Gastrocnemius medialis (tissue), 4 donors: ENCODE measurements around the gene ARHGAP15. TPM values are rescaled to one million over a fixed set of nuclear protein-coding genes. Genes with fewer than 3 reads are reported as not detected.

ENCODE experiments used
- ATAC-seq, 2 donors: fragments of 150-250 bp; one replicate each; pipeline ENCODE4 v1.9.1; 2016
- DNase-seq, 2 donors: peaks; one replicate each; pipeline ENCODE4 v3.0.0-alpha.2; 2019
- H3K27ac ChIP-seq, 4 donors: fragments of 200-600 bp; sonication (generic); 1 replicate in 1 of 4; 2 replicates in 3 of 4; pipeline ENCODE4 v1.5.1; 2016 to 2018; ENCODE audit warnings: mild to moderate bottlenecking in 2 of 4, moderate library complexity in 1 of 4
- H3K27me3 ChIP-seq, 3 donors: fragments of 200-600 bp; sonication (generic) in 2 of 3; 1 replicate in 1 of 3; 2 replicates in 2 of 3; pipeline versions ENCODE4 v1.5.1 to v1.6.0; 2016 to 2019; ENCODE audit warnings: mild to moderate bottlenecking in 1 of 3, moderate library complexity in 1 of 3
- H3K36me3 ChIP-seq, 2 donors: fragments of 200-600 bp; sonication (generic) in 1 of 2; one replicate each; pipeline ENCODE4 v1.5.1; 2017 to 2018
- H3K4me1 ChIP-seq, 2 donors: fragments of 200-600 bp; sonication (generic) in 1 of 2; one replicate each; pipeline ENCODE4 v1.5.1; 2016 to 2017; ENCODE audit warnings: mild to moderate bottlenecking in 2 of 2
- H3K4me3 ChIP-seq, 4 donors: fragments of 200-600 bp; sonication (generic) in 3 of 4; 1 replicate in 1 of 4; 2 replicates in 3 of 4; pipeline ENCODE4 v1.5.1; 2016 to 2019; ENCODE audit warnings: mild to moderate bottlenecking in 2 of 4
- H3K9me3 ChIP-seq, 3 donors: fragments of 200-600 bp; sonication (generic) in 2 of 3; 1 replicate in 1 of 3; 2 replicates in 2 of 3; pipeline ENCODE4 v1.5.1; 2016 to 2019
- CTCF ChIP-seq, 5 experiments: fragments of 450-650 bp in 3 of 5; fragments of 200-600 bp in 2 of 5; sonication (generic) in 2 of 5; IDR thresholded peaks in 4 of 5; conservative IDR thresholded peaks in 1 of 5; 1 replicate in 4 of 5; 2 replicates in 1 of 5; pipeline ENCODE4 v1.5.1; 2016 to 2019; ENCODE audit warnings: antibody characterized with exemption in 5 of 5, mild to moderate bottlenecking in 3 of 5, moderate library complexity in 3 of 5
- POLR2A ChIP-seq, 2 donors: fragments of 450-650 bp; IDR thresholded peaks; one replicate each; pipeline ENCODE4 v1.6.1; 2017; ENCODE audit warnings: antibody characterized with exemption in 2 of 2, mild to moderate bottlenecking in 2 of 2, moderate library complexity in 2 of 2
- in situ Hi-C, 4 donors: fragments of 200-750 bp; cut with MboI; loops; one replicate each; pipeline versions ENCODE4 v1.15.0 to v1.8.0; 2017; ENCODE audit warnings: low sequenced_read_pairs in 4 of 4
- intact Hi-C: fragments of 100-400 bp; cut with DNase I; formaldehyde crosslinking; loops from one replicate; pipeline ENCODE4 v1.15.1; 2023; ENCODE audit warnings: low total_unique reads
- total RNA-seq, 4 donors: library from RNA; depleted of rRNA; stranded (reverse); fragments of >200 nt; gene quantifications; one replicate each; pipeline versions ENCODE4 v1.1.0 to v1.2.3, GENCODE V29; 2016

The ARHGAP15 gene
- total RNA-seq, 4 donors from 2014 or later = 1.2 to 3.2 (median 1.3) TPM; not detected in 1

DNA sequence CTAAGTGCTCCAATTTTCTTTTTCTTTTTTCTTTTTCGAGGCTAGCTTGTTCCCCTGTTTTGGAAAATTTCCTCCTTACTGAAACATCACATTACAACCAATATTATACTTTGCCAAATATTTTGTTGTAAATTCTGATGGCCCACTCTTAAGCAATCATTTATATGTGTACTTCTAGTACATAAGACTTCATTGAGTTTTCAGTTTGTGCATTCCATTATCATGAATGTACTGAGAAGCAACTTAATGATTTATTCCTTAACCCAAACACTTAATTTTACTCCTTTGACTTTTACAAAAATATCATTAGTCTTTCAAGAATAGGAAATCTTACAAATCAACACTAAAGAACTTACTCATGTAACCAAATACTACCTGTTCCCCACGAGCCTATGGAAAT, 242.4 kb downstream of the ARHGAP15 start:
- in situ Hi-C loops (no loop called here), intact Hi-C loops (no loop called here)
- DNase-seq (no peak), ATAC-seq (no peak)
- Histone ChIP-seq H3K36me3 (no peaks in the 10 kb centered on the region), H3K4me1 (no peaks in the 10 kb centered on the region), H3K27ac (no peak overlapping the region), H3K4me3 (no peak overlapping the region), H3K27me3 (no peaks in the 10 kb centered on the region), H3K9me3 (no peaks in the 10 kb centered on the region)
- TF ChIP-seq CTCF (IDR thresholded peaks at IDR 0.05 in 4 of 5, conservative IDR thresholded peaks at IDR 0.05 in 1 of 5) (no peak), POLR2A (IDR thresholded peaks at IDR 0.05) (no peak)

GRCh38 chr2:143375384-143375880, 246.2 kb downstream of the ARHGAP15 start:
- in situ Hi-C loops = no loop called here
- TF ChIP-seq CTCF (IDR thresholded peaks at IDR 0.05 in 4 of 5, conservative IDR thresholded peaks at IDR 0.05 in 1 of 5) (no peak), POLR2A (IDR thresholded peaks at IDR 0.05) (no peak)
- ATAC-seq (no peak), DNase-seq (no peak)
- Histone ChIP-seq H3K36me3 (no peaks in the 10 kb centered on the region), H3K4me3 (no peak overlapping the region), H3K27me3 (no peaks in the 10 kb centered on the region), H3K4me1 (no peaks in the 10 kb centered on the region), H3K9me3 (no peaks in the 10 kb centered on the region), H3K27ac (no peak overlapping the region)
- intact Hi-C loops = no loop called here

DNA sequence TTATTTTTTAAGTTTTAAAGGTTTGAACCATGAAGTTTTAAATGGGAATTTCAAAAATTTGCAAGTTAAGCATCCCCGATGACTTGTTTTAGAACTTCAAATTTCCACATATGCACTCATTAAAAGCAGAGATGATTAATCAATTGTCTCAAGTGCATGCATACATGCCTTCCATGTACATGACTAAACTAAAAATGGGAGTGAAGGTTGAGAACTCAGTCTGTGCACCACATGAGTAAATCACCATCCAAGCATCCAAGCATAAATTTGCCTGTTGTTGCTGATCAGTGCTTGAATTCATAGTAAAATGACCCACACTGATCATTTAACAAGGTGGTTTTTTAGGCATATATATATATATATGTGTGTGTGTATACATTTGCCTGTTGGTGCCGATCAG, 249.8 kb downstream of the ARHGAP15 start:
- TF ChIP-seq POLR2A (IDR thresholded peaks at IDR 0.05) (no peak), CTCF (IDR thresholded peaks at IDR 0.05 in 4 of 5, conservative IDR thresholded peaks at IDR 0.05 in 1 of 5) (no peak)
- ATAC-seq (no peak), DNase-seq (no peak)
- Histone ChIP-seq H3K9me3 (no peaks in the 10 kb centered on the region), H3K4me3 (no peak overlapping the region), H3K4me1 (no peaks in the 10 kb centered on the region), H3K36me3 (no peaks in the 10 kb centered on the region), H3K27me3 (no peaks in the 10 kb centered on the region), H3K27ac (no peak overlapping the region)
- in situ Hi-C loops (no loop called here), intact Hi-C loops (no loop called here)

GRCh38 chr2:143379955-143380354, 250.7 kb downstream of the ARHGAP15 start:
- no peak overlapping the region for H3K27ac ChIP-seq
- no peaks in the 10 kb centered on the region for H3K4me1 ChIP-seq
- no peaks in the 10 kb centered on the region for H3K27me3 ChIP-seq
- intact Hi-C loops = no loop called here
- DNase-seq (no peak), ATAC-seq (no peak)
- H3K4me3 ChIP-seq = no peak overlapping the region
- in situ Hi-C loops = no loop called here
- no peaks in the 10 kb centered on the region for H3K9me3 ChIP-seq
- H3K36me3 ChIP-seq = no peaks in the 10 kb centered on the region
- no peak for TF ChIP-seq POLR2A (IDR thresholded peaks at IDR 0.05)

DNA sequence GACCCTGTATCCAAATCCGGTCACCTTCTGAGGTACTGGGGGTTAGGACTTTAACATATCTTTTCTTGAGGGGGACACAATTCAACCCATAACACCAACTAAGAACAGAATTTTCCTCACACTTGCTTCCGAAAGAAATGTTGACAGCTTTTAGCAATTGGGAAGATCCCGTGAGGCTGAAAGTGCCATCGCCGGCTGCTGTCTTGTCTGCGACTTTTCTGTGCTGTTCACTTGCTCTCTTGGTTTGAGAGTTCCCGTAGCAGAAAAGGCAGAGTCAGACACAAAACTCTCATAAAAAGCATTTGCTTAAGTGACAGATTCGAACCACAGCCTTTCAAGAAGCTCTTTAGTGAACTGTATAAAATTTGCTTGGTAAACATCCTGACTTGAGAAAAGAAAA, 253.4 kb downstream of the ARHGAP15 start:
- Histone ChIP-seq H3K36me3 (no peaks in the 10 kb centered on the region), H3K27ac (no peak overlapping the region), H3K4me1 (no peaks in the 10 kb centered on the region), H3K9me3 (no peaks in the 10 kb centered on the region), H3K27me3 (no peaks in the 10 kb centered on the region), H3K4me3 (no peak overlapping the region)
- DNase-seq (no peak), ATAC-seq (no peak)
- in situ Hi-C loops = no loop called here
- intact Hi-C loops = no loop called here
- TF ChIP-seq CTCF (IDR thresholded peaks at IDR 0.05 in 4 of 5, conservative IDR thresholded peaks at IDR 0.05 in 1 of 5) (no peak), POLR2A (IDR thresholded peaks at IDR 0.05) (no peak)
